Measurements from ENCODE around the gene HSD17B11. TPM values are rescaled to one million over a fixed set of nuclear protein-coding genes. Genes with fewer than 3 reads are reported as not detected.
"Not testable (repeated sequence)": the region's sequence is repeated elsewhere in the genome, so short reads cannot be mapped to it uniquely, and the experiment has no call there.

Gene HSD17B11
- total RNA-seq, 1 donor from 2014 or later = 27.0 TPM

DNA sequence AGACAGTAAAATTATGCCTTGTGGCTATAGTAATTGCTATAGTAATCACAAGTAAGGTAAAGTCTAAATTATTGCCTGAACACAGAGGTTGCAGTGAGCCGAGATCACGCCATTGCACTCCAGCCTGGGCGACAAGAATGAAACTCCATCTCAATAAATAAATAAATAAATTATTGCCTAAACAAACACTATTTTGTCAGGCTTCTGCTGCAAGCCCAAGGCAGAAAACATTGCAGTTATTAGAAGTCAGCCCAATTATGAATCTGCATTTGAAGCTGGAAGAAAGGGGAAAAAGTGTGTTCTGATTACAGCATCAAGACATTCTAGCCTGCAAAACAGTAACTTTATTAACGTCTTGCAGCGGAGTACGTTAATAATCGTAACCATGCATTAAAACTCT lies 85.4 kb downstream of the HSD17B11 start:
- no peak for DNase-seq (ENCODE audit: low spot score)

DNA sequence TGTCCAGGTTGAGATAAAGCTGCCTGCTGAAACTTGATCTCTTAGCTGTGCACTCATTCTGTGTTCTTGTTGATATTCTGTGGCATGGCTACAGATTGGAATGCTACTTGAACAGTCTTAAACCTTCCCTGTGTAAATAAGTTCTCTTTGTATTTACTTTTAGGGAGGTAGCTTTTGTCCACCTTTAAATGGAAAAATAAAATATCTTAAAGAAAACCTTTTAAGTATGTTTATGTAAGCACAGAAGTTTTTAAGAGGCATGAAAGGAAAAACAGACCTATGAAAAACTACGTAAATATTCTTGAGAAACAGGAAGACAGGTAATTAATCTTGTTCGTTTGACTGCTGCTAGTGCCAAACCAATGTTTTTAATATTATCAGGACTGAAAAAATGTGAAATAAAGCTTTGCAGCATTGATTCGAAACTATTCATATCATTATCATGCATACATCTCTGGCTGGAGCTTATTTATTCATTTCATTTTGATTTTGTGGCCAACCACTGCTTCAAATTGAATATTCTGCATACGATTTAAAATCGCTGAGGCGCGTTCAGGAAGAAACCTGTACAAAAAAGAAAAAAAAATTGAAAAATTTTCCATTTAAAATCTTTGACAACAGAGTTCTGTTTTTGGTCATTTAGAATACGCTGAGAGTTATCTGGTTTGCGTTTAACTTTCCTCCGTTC lies 86.1 kb downstream of the HSD17B11 start:
- no peak for DNase-seq (ENCODE audit: low spot score)

DNA sequence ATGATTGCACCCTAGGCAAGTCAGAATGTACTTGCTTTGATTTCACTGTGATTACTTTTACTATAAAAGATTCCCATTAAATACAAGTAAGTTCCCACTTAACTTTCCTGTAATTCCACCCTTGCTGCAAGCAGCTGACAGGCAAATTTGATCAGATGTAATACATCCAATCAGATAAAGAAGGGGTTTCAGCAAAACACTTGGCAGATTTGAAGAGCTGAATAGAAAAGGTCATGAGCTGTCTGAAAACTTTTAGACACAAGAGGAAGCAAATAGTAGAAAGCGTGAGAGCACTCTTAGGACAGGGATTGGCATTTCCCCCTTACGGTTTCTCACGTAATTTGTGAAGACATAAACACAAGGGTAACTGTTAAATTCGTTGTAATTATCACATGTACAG lies 91.1 kb downstream of the HSD17B11 start:
- no peak for DNase-seq (ENCODE audit: low spot score)

DNA sequence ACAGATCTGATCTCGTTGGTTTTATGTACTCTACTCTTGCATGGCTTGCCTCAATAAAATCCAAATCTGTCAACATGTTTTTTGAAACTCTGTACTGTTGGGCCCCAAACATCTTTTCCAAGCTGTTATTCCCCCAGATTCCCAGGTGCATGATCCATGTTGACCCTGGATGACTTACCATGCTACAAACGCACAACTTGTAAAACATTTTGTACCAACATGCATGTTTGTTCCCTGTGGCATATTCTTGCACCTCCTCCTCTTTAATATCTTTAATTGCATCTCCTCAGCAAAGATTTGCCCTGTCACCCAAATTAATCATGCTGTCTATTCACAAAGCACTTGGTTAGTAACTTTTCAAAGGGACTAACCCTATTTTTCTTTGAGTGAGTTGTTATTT lies 92.6 kb downstream of the HSD17B11 start:
- no peak for DNase-seq (ENCODE audit: low spot score)

DNA sequence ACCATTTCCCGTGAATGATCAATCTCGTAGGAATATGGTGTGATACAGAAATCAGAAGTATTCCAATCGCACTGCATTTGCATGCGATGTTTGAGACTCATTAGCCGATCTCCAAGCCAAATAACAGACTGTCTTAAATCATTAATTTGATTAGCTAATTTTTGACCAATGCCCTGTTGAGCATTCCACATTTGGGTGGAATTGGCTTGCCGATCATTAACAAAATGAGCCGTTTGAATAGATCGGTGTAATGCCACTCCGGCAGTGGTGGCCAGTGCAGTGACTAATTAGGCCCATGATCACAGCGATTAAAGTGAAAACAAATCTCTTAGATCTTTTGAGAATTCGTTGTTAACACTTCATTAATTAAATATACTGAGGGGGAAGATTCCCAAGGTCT lies 96.1 kb downstream of the HSD17B11 start:
- DNase-seq (ENCODE audit: low spot score) = not testable (repeated sequence)

DNA sequence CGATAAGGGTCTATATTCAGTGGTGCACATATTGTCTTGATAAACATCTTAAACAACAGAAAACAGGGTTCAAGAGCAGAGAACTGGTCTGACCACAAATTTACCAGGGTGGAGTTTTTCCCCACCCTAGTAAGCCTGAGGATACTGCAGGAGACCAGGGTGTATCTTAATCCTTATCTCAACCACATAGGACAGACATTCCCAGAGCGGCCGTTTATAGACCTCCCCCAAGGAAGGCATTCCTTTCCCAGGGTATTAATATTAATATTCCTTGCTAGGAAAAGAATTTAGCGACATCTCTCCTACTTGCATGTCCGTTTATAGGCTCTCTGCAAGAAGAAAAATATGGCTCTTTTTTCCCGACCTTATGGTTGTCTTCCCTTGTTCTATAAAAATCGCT lies 97.1 kb downstream of the HSD17B11 start:
- not testable (repeated sequence) for DNase-seq (ENCODE audit: low spot score)

DNA sequence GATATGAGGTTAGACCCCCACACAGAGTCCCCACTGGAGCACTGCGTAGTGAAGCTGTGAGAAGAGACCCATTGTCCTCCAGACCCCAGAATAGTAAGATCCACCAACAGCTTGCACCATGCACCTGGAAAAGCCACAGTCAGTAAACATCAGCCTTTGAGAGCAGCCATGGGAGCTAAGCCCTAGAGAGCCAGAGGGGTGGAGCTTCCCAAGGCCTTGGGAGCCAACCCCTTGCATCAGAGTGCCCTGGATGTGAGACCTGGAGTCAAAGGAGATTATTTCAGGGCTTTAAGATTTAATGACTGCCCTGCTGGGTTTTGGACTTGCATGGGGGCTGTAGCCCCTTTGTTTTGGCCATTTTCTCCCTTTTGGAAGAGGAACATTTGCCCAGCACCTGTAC lies 104.0 kb downstream of the HSD17B11 start:
- no peak for DNase-seq (ENCODE audit: low spot score)

Other genes with a start within 250 kb of the HSD17B11 start
- gene KLHL8, start 170.6 kb downstream of the HSD17B11 start, total RNA-seq = 12.5 TPM
- gene HSD17B13, start 68.3 kb downstream of the HSD17B11 start, total RNA-seq = 0.31 TPM
- gene NUDT9, start 31.4 kb upstream of the HSD17B11 start, total RNA-seq = 24.2 TPM
- 400 TPM for gene SPARCL1, start 138.2 kb upstream of the HSD17B11 start, total RNA-seq
- gene DSPP, start 217.3 kb upstream of the HSD17B11 start, total RNA-seq = not detected

Data from ureter (tissue), 1 donor.